ENCODE data around the gene SDR39U1.

Gene SDR39U1

DNA sequence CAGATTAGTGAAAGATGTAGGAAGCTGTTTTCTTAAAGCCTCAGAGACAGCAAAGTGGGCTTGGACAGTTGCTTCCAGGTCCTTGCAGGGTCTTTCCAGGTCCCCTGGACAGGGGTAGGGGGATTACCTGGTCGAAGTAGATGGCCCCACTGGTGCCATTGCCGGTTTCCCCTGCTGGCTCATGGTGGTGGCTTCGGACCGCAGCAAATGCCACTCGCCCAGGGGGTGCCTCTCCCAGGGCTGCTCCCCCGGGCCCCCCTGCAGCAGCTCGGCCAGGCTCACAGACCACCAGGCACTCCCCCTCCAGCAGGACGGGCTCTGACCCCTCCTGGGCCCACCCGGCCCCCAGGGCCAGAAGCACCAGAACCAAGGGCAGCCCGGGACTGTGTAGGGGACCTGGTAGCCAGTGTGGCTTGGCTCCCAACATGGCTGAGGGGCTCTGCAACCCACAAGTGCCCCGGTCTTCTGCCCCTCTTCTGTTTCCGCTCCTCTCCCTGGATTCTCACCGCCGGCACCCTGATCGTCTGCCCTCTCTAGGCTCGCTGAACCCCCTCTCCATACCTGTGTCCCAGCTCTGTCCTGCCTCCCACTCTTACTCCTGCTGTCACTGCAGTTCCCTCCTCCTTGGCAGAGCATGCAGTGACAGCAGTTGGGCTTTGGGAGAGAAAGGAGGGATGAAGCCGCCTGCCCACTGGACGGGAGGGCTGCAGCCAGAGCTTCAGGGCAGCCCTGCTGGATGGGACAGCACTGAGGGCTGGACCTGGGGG lies 13.8 kb downstream of the SDR39U1 start:
- DNase-seq (ENCODE audit: low spot score): no peak

DNA sequence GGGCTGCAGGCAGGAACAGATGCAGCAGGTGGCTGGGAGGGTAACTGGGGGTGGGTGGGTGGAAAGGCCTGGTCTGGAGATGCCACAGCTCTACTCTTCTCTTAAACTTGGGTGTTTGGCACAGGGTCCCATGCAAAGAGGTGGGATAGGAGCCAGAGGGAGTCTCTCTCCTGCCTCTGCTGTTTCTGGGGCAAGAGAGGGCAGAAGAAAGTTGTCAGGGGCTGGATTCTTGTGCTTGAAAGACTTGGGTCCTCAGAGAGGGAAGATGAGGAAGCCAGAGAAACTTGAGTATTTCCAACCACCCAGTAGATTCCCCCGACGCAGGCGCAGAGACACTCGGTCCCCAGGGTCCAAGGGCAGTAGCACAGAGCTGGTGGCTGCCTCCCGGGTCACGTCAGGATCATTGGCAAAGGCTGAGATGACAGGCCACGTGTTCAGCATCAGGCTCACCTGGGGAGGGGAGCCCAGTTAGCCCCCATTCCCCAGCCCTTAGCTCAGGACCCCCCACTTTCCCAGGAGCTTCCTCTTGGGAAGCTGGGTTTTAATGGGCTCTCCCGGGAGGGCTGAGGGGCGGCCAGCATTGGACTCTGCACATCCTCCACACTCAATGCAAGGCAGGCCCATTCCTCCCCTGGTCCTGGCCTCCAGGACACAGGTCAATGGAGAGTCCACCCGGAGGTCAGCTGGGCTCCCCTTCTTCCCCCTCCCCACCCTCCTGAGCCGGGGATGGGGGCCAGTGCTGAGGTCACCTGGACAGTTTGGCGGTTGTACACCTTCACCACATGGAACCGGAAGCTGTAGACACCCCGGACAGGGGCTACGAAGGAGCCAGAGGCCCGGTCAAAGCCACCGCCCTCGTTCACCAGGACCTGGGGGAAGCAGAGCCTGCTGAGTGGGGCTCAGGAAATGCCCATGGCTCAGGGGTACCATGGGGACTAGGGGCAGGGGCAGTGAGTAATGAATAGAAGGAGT lies 14.8 kb downstream of the SDR39U1 start:
- DNase-seq (ENCODE audit: low spot score): no peak

DNA sequence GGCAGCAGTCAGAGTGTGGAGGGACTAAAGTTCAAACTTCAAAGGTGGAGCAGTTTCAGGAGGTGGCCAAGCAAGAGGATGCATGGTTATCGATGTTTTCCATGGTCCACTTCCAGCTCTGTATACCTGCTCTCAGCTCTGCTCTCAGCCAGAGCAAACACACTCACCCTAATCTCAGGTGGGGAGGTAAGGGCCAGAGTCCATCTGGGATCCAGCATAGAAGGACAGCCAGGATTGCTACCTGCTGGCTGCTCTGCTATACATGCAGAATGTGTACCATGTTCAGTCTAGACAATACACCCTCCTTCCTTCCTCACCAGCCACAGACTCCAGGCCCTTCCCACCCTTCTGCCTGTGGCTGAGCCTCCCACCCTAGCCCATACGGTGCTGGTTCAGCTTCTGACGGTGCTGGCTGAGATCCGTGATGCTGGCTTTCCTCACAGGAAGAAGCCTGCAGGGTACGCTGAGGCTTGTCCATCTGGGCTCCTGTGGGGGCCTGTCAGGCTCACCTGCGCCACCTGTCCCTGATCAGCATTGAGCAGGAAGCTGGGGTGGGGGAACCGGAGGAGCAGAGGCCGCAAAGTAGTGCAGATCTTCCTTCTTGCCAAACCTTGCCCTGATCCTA lies 15.6 kb downstream of the SDR39U1 start:
- peak; percentile 61 for DNase-seq (ENCODE audit: low spot score)

DNA sequence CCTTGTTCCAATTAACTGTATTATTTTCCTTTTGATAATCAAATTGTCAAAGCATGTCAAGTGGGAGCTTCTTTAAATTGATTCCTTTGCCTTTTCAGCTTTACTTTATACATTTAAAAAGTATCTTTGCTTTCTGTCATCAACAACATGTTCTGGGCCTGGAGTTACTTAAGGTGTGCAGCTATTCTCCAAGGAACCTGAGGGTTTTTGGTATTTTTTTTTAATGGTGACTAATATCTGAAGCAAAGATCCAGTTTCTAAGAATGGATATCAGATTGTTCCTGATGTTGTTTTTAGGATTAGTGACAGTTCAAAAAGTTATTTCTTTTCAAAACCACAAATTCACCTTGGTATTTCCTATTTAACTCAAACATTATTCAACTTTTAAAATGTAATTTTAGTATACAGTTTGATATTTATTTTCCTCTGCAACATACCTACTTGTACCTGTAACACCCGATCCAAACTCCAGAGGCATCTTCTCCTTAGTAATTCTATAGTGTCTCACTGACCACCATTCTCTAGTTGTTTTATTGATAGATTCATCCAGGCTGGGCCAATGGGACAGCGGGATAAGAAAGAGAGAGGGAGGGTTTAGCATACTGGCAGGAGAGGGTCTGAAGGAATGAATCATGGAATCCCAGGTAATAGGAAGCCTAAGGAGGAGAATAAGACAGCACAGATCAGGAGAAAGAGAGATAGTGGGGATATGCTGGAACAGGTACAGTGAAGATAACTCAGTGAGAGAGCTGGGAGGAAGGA lies 16.2 kb downstream of the SDR39U1 start:
- no peak for DNase-seq (ENCODE audit: low spot score)

DNA sequence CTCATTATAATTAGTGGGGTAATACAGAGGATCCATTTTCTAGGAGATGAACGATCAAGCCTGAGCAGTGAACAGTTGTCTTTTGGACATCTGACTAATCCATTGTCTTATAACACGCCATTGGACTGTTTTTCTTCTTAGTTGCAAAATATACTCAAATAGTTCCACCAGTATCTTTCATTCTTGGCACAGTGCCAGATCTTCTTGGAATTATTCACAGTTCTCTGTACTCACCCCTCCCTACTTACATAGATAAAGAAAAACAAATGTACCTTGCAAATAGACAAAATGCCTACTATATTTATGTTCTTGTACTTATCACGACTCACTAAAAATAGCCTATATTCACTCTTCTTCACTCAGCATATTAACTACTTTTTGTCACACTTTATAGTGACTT lies 16.9 kb downstream of the SDR39U1 start:
- DNase-seq (ENCODE audit: low spot score): no peak

DNA sequence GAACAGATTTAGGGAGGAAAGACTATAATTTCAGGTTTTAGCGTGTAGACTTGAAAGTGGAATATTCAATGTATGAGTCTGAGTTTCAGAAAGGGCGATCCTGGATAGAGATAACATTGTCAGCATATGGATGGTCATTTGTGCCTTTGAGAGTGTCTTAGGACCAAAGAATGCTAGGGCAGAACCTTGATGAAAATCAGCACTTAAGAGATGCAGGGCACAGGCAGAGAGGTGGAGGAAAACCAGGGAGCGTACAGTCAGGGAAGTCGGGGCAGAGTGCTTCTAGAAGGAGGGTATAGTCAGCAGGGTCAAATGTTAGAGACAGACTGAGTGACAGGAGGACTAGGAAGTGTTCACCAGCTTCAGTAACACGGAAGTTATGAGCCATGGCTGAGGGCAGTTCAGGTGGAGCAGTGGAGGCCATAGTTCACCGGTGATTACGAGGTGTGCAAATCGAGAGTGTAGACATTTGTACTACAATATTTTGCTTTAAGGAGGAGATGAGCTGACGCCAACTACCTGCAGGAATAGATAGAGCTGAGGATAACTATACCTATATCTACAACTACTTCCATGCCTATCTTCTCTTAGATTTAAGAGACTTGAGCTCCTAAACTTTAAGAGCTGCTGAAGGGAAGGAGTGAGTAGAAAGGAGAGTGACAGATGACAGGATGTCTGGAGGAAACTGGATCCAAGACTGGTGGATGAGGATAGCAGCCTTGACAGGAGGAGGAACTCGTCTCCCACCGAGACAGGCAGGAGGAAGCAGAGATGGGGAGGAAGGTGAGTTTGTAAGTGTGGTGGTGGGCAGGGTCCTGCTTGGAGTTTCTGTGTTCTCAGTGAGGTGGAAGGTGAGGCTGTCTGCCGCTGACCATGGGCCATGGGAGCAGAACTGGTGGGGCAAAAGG lies 19.6 kb downstream of the SDR39U1 start:
- DNase-seq (ENCODE audit: low spot score): no peak

DNA sequence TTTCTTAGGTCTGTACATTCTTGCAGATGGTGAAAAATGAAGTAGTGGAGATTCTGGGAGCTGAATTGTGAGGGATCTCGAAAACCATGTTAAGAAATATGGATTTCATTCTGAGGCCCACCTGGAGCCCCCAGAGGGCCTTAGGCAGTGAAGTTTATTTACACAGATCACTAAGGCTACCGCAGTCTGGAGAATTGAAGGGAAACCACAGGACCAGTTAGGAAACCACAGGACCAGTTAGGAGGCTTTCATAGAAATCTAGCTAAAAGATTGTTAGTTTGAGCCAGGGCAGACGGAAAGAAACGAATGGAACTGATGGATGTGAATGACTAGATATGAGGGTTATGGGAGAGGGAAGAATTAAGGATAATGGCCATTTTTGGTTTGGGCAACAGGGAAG lies 20.3 kb downstream of the SDR39U1 start:
- no peak for DNase-seq (ENCODE audit: low spot score)

DNA sequence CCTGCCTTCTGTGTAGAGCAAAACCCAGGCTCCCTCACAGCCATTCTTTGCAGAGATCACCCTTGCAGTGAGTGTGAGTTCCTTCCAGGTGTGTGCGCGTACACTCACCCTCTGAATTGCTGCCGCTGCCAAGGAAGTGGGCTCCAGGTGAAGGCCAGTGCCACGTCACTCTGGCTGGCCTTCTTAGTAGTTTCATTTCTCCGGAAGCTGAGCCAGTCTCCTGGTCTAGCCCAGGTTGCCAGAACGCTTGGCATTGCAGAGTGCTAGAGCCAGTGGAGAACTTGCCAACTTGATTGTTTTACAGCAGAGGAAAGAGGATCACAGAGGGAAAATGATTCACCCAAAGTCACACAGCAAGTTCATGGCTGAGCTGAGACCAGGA lies 24.1 kb downstream of the SDR39U1 start:
- no peak for DNase-seq (ENCODE audit: low spot score)

DNA sequence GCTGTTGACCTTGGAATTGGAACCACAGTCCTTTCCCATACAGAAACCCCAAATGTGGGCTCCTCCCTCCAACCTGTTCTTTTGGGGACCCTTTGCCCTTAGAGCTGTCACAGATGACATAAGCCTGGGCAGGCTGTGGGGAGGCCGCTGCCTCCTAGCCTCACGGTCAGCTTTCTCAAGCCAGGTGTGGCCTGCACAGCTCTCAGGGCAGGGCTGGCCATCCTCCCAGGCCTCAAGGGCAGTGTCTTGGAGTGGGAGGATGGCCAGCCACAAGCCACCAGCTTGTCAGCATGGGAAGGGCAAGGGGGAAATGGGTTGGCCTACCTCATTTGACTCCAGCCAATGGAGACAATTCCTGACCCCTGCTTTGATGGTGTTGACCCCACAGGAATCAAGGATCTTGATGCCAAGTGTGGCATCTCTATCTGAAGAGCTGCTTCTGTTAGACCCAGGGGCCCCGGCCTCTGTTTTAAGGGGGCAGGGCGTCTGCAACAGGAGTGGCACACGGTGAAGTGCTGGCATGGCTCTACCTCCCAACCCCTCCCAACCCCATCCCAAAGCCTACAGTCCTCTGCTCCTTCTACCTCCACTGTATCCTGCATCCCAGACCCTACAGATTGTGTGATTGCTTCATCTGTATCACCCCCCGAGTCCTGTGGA lies 24.6 kb downstream of the SDR39U1 start:
- no peak for DNase-seq (ENCODE audit: low spot score)

DNA sequence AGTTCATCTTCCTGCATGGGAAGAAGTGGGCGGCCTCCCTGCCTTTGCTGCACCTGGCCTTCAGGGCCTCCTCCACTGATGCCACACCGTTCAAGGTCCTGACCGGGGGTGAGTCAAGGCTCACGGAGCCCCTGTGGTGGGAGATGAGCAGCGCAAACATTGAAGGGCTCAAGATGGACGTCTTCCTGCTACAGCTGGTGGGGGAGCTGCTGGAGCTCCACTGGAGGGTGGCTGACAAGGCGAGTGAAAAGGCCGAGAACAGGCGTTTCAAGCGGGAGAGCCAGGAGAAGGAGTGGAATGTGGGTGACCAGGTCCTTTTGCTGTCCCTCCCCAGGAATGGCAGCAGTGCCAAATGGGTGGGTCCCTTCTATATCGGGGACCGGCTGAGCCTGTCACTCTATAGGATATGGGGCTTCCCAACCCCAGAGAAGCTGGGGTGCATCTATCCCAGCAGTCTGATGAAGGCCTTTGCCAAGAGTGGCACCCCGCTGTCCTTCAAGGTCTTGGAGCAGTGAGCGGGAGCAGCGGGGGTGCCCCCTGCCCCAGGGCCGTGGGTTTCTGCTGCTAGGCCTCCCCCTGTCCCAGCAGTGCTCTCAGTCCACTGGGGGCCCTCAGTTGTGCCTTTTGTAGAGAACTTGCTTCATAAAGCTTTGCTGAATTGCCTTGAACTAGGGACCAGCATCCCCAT lies 25.5 kb downstream of the SDR39U1 start:
- no peak for DNase-seq (ENCODE audit: low spot score)

DNA sequence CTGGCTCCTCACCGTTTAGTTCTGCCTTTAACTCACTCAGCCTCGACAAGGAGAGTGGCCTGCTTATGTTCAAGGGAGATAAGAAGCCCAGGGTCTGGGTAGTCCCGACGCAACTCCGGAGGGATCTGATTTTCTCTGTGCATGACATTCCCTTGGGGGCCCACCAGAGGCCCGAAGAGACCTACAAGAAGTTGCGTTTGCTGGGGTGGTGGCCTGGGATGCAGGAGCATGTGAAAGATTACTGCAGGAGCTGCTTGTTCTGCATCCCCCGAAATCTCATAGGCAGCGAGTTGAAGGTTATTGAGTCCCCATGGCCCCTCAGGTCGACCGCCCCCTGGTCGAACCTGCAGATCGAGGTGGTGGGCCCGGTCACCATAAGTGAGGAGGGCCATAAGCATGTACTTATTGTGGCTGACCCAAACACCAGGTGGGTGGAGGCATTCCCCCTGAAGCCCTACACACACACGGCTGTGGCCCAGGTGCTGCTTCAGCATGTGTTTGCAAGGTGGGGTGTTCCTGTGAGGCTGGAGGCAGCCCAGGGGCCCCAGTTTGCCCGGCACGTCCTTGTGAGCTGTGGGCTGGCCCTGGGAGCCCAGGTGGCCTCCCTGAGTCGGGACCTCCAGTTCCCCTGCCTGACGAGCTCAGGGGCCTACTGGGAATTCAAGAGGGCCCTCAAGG lies 26.2 kb downstream of the SDR39U1 start:
- DNase-seq (ENCODE audit: low spot score): no peak

DNA sequence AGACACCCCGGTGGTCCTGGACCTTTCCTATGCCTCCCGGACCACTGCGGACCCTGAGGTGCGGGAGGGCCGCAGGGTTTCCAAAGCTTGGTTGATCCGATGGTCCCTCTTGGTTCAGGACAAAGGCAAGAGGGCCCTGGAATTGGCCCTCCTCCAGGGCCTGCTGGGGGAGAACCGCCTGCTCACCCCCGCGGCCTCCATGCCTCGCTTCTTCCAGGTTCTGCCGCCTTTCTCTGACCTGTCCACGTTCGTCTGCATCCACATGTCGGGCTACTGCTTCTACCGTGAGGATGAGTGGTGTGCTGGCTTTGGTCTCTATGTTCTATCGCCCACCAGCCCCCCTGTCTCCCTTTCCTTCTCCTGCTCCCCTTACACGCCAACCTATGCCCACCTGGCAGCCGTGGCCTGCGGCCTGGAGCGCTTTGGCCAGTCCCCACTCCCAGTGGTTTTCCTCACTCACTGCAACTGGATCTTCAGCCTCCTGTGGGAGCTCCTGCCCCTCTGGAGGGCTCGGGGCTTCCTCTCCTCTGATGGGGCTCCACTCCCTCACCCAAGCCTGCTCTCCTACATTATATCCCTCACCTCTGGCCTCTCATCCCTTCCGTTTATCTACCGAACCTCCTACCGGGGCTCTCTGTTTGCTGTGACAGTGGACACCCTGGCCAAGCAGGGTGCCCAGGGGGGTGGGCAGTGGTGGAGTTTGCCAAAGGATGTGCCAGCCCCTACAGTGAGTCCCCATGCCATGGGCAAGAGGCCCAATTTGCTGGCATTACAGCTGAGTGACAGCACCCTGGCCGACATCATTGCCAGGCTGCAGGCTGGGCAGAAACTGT lies 26.9 kb downstream of the SDR39U1 start:
- no peak for DNase-seq (ENCODE audit: low spot score)

DNA sequence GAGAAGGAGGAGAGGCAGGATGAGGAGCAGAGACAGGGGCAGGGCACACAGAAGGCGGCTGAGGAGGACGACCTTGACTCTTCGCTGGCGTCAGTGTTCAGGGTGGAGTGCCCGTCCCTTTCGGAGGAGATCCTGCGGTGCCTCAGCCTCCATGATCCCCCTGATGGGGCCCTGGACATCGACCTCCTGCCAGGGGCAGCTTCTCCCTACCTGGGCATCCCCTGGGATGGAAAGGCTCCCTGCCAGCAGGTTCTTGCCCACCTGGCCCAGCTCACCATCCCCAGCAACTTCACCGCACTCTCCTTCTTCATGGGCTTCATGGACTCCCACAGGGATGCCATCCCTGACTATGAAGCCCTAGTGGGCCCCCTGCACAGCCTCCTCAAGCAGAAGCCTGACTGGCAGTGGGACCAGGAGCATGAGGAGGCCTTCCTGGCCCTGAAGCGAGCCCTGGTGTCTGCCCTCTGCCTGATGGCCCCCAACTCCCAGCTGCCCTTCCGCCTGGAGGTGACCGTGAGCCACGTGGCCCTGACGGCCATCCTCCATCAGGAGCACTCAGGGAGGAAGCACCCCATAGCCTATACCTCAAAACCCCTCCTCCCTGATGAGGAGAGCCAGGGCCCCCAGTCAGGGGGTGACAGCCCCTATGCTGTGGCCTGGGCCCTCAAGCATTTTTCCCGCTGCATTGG lies 27.7 kb downstream of the SDR39U1 start:
- no peak for DNase-seq (ENCODE audit: low spot score)

DNA sequence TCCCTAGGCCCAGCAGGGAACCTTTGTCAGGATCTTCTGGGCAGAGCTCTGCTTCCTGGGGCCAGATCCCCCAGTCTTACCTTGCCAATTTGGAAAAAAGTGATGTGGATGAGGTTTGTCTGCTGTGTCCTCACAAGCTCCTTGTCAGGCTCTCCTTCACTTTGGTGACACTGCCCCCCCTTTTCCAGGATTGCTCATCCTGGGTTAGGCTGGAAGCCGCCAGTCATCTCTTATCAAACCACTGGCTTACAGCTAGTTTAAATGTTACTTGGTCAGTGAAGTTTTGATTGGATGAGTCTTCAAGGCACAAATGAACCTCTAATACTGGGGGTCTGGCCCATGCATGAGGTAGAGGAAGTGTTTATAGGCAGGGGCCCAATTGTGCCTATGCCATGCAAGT lies 28.5 kb downstream of the SDR39U1 start:
- DNase-seq (ENCODE audit: low spot score): no peak

DNA sequence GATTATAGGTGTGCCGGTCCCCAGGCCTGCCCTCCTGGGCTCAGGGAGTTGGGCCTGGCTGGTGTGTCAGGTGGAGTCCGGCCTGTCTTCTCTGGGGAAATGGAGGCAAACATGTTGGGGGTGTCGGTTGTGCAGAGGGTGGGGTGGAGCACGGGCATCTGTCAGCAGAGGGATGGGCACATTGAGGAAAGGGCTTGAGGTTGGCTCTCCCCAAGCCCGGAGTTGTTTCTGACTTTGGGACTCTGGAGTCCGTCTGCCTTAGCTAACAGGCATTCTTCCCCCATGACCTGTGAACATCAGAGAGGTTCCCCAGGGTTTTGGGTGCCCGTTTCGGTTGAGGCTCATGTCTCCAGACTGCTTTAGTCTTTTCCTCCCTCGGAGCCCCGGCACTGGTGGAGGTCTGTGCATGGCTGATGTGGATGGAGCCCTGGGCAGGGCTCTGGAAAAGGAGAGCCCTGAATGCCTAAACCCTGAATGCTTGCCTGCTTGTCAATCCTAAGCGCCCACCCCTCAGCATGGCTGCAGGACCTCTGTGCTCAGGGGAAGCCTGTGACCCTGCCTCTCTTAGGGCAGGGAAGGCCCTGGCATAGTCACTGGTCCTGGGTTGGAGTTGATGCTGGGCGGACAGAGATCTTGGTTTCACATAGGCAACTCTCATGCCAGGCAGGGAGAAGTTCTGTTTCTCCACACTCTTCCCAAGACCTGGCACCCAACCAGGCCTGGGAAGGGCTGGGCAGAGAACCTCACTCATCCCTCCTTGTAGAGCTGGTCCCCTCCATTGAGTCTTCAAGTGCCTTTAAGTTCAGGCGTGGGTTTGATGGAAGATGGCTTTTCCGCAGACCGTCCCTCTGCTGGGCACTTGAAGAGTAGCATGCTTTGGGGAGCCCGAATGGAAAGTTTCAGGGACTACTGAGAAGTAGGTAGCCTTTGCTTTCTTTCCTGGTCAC lies 30.9 kb downstream of the SDR39U1 start:
- DNase-seq (ENCODE audit: low spot score): peak; percentile 70

DNA sequence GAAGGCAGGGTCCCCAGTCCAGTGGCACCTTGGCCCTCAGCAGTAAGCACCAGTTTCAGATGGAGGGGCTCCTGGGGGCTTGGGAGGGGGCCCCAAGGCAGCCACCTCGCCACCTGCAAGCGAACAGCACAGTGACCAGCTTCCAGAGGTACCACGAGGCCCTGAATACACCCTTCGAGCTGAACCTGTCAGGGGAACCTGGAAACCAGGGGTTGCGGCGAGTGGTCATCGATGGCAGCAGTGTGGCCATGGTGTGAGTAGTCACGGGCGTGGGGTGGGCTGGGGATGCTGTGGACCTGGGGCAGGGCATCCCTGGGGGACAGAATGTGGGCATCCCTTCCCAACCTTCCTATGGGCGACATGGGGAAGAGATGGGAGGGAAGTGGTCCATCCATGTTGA lies 32.6 kb downstream of the SDR39U1 start:
- no peak for DNase-seq (ENCODE audit: low spot score)

DNA sequence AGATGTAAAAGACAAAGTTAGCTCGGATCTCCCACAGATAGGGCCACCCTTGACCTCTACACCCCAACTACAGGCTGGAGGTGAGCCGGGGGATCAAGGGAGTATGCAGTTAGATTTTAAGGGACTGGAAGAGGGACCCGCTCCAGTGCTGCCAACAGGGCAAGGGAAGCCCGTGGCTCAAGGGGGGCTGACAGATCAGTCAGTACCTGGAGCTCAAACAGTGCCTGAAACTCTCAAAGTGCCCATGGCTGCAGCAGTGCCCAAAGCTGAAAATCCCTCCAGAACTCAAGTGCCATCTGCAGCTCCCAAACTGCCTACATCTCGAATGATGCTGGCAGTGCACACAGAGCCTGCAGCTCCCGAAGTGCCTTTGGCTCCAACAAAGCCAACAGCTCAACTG lies 33.4 kb downstream of the SDR39U1 start:
- DNase-seq (ENCODE audit: low spot score): no peak
